ENCODE results near the gene PILRB. TPM values are rescaled to one million over a fixed set of nuclear protein-coding genes. Genes with fewer than 3 reads are reported as not detected.
"Not testable (repeated sequence)": the region's sequence is repeated elsewhere in the genome, so short reads cannot be mapped to it uniquely, and the experiment has no call there.

PILRB gene
- total RNA-seq, 1 experiment from 2014 or later, result 42.5 TPM

DNA sequence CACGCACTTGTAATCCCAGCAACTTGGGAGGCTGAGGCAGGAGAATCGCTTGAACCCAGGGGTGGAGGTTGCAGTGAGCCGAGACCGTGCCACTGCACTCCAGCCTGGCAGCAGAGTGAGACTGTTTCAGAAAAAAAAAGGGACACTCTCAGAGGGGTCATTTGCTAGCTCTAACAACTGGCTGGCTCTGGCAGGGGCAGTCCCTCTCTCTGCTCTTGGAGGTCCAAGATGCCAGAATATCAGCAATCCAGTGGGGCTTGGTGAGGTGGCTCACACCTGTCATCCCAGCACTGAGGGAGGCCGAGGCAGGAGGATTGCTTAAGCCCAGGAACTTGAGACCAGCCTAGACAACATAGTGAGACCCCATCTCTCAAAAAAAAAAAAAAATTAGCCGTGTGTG, 12.8 kb downstream of the PILRB start:
- no peak for DNase-seq (ENCODE audit: low read depth, low spot score)
- in situ Hi-C loops (cut with HindIII; ENCODE audit: low pct_unique_long_range_greater_than_20kb, low sequenced_read_pairs), result no loop called here

DNA sequence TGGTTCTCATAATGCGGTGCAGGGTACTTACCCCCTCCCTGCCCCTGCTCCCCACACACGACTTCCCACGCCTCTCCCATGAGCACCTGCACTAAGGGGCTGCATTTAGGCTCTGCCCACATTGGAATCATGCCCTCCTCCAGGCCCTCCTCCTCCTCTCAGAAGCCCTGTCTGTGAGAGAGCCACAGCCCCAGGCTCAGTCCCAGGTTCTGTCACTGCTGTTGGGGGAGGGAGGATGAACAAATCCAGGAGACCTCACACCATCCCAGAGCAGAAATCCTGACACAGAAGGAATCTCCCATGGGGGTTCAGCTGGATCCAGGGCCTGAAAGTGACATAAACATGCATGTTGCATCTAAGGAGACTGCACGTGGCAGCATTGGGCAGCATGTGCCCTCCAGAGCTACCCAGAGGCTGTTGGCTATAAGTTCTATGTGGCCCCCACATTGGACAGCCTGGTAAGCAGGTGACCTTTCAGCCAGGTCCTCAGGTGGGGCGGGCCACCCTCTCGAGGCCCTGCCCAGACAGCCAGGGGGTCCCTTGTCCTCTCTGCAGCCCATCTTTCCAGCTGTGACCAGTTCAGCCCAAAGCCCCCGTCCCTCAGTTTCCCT, 13.7 kb downstream of the PILRB start:
- in situ Hi-C loops (cut with HindIII; ENCODE audit: low pct_unique_long_range_greater_than_20kb, low sequenced_read_pairs), result no loop called here
- no peak for DNase-seq (ENCODE audit: low read depth, low spot score)

DNA sequence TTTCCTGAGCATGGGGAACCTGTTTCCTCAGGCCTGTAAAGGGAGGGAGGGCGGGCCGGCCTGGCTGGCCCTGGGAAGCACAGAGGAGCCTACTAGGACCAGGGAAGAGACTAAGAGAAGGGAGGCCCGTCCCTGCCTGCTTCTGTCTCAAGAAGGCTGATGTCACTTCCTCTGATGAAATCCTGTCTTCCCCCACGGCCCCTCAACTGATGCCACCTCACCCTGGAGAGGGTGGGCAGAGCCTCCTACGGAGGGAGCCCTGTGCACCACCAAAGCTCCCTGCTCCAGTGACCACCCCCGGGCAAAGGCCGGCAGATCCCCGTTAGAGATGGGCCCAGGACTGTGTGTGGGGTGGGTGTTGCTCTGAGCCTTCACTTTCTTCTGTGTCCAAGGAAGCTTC, 14.3 kb downstream of the PILRB start:
- in situ Hi-C loops (cut with HindIII; ENCODE audit: low pct_unique_long_range_greater_than_20kb, low sequenced_read_pairs), result no loop called here
- DNase-seq (ENCODE audit: low read depth, low spot score), result no peak

DNA sequence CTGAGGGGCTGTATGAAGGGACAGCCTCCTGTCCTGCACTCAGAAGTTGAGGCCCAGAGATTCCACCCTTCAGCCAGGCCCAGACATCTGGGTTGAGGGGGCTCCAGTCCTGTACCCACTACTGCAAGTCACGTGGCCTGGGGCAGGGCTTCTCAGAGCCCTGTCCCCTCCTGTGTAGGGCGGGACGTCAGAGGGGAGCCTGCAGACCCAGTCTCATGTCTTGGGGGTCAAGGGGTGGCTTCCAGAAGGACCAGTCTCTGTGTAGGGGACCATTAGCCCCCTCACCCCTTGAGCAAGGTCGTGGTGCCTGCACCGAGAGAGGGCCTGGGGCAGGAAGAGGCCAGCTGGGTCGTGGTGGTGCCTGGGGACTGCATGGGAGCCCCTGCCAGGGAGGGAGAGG, 14.8 kb downstream of the PILRB start:
- no peak for DNase-seq (ENCODE audit: low read depth, low spot score)
- in situ Hi-C loops (cut with HindIII; ENCODE audit: low pct_unique_long_range_greater_than_20kb, low sequenced_read_pairs), result no loop called here

DNA sequence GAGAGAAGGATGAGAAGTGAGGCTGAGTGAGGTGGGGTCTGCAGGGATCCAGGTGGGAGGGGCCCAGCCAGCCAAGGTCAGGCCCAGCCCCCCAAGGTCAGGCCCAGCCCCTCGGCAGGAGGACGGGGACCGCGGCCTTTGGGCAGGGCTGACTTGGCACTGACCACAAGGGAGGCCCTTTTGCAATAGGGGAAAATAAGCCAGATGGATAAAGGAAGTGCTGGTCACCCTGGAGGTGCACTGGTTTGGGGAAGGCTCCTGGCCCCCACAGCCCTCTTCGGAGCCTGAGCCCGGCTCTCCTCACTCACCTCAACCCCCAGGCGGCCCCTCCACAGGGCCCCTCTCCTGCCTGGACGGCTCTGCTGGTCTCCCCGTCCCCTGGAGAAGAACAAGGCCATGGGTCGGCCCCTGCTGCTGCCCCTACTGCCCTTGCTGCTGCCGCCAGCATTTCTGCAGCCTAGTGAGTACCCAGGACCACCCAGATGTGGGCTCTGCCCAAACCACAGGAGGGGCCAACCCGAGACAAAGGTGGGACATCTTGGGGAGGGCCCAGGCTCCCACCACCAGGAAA, 15.4 kb downstream of the PILRB start, which contains the start of gene PILRA:
Gene PILRA (plus strand): TSS at position 227 of the 571 bp plus-strand sequence. CDS start 170 bp downstream, at position 397.
- in situ Hi-C loops (cut with HindIII; ENCODE audit: low pct_unique_long_range_greater_than_20kb, low sequenced_read_pairs), result no loop called here
- DNase-seq (ENCODE audit: low read depth, low spot score), result no peak

DNA sequence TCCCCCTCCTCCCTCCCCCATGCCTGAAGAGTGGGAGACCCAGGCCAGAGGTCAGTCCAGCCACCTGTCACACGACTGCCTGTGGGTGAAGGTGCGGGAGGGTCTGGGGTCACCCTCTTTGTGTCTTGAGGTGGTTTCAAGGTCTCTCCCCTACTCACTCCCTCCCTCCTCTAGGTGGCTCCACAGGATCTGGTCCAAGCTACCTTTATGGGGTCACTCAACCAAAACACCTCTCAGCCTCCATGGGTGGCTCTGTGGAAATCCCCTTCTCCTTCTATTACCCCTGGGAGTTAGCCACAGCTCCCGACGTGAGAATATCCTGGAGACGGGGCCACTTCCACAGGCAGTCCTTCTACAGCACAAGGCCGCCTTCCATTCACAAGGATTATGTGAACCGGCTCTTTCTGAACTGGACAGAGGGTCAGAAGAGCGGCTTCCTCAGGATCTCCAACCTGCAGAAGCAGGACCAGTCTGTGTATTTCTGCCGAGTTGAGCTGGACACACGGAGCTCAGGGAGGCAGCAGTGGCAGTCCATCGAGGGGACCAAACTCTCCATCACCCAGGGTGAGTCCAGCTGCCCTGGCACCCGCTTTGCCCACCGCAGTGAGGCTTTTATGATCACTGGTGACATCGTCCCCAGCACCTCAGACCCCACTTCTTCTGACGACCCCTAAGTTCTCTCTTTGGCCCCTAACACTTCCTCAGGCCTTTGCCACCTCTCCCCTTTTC, 16.1 kb downstream of the PILRB start:
- DNase-seq (ENCODE audit: low read depth, low spot score); in situ Hi-C loops (cut with HindIII; ENCODE audit: low pct_unique_long_range_greater_than_20kb, low sequenced_read_pairs): not testable (repeated sequence)

DNA sequence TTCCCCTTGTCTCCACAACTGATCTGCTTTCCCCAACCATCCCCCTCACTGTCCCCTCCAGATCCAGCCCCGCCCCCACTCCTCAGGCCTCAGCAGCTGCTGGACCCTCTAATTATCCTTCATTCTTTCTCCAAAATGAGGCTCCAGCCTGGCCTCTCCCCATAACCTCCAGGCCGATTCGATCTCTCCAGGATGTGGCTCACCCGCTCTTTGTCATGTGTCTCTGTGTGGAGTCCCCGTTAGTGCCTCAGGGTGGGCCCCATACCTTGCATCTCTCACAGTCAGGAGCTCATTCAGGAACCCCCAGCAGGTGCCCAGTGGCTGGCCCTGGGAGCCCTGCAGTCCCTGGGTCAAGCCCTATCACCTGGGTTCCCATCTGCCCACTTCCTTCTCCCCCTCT, 16.7 kb downstream of the PILRB start:
- in situ Hi-C loops (cut with HindIII; ENCODE audit: low pct_unique_long_range_greater_than_20kb, low sequenced_read_pairs), result no loop called here
- no peak for DNase-seq (ENCODE audit: low read depth, low spot score)

DNA sequence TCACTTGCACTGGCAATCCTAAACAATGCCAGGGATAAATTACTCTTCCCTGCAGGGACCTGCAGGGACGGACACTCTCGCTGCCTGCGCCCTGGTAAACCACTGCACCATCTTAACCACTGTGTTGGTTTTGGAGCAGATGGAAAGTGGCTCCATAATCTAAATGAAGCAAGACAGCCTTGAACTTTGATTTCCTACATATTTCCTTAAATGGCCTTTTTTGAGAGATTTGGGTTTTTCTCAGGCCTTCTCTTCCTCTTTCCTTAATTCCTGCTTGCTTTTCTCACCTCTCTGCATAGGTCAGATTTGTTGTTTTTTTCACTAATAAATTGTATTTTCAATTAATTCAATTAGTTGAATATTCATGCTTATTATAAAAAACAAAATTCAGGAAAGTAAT, 18.1 kb downstream of the PILRB start:
- no peak for DNase-seq (ENCODE audit: low read depth, low spot score)
- in situ Hi-C loops (cut with HindIII; ENCODE audit: low pct_unique_long_range_greater_than_20kb, low sequenced_read_pairs), result no loop called here

DNA sequence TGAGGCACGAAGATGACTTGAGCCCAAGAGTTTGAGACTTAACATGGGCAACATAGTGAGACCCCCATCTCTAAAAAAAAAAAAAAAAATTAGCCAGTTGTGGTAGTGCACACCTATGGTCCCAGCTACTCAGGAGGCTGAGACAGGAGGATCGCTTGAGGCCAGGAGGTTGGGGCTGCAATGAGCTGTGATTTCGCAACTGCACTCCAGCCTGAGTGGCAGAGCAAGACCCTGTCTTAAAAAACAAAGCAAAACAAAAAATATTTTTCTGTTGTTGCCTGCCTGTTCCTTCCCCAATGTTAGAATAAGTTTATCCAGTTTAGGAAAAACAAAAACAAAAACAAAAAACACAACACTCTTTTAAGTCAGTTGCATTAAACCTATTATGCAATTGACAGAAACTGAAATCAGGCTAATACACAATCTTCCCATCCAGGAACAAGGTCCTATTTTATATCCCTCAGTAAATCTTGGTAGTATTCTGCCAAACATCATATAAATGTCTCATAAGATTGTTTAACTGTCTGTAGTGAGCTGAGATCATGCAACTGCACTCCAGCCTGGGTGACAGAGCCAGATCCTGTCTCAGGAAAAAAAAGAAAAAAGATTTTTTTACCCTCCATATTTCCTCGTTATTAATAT, 20.3 kb downstream of the PILRB start:
- in situ Hi-C loops (cut with HindIII; ENCODE audit: low pct_unique_long_range_greater_than_20kb, low sequenced_read_pairs), result no loop called here
- DNase-seq (ENCODE audit: low read depth, low spot score), result no peak

DNA sequence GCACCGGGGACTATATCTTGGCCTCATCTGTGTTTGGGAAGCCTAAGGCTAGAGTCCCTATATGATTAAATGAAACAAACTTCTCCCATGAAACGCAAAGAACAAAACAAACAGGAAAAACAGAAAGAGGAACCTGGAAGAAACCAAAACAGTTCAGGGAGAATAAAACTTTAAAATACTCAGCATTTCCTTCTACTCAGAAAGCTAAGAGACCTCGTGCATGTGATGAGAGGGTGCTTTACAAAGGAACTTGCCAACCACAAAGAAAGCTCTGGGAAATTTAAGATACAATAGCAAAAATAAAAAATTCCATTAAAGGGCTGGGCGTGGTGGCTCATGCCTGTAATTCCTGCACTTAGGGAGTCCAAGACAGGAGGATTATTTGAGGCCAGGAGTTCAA, 22.3 kb downstream of the PILRB start:
- no peak for DNase-seq (ENCODE audit: low read depth, low spot score)
- in situ Hi-C loops (cut with HindIII; ENCODE audit: low pct_unique_long_range_greater_than_20kb, low sequenced_read_pairs), result no loop called here

DNA sequence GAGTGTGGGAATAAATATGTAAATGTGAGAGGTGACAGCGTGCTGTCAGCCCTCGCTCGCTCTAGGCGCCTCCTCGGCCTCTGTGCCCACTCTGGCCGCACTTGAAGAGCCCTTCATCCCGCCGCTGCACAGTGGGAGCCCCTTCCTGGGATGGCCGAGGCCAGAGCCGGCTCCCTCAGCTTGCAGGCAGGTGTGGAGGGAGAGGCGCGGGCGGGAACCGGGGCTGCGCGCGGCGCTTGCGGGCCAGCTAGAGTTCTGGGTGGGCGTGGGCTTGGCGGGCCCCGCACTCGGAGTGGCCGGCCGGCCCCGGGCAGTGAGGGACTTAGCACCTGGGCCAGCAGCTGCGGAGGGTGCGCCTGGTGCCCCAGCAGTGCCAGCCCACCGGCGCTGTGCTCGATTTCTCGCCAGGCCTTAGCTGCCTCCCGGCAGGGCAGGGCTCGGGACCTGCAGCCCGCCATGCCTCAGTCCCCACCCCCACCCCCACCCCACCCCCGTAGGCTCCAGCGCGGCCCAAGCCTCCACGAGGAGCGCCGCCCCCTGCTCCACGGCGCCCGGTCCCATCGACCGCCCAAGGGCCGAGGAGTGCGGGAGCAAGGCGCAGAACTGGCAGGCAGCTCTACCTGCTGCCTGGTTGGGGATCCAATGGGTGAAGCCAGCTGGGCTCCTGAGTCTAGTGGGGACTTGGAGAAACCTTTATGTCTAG, 23.8 kb downstream of the PILRB start:
- in situ Hi-C loops (cut with HindIII; ENCODE audit: low pct_unique_long_range_greater_than_20kb, low sequenced_read_pairs); DNase-seq (ENCODE audit: low read depth, low spot score): not testable (repeated sequence)

DNA sequence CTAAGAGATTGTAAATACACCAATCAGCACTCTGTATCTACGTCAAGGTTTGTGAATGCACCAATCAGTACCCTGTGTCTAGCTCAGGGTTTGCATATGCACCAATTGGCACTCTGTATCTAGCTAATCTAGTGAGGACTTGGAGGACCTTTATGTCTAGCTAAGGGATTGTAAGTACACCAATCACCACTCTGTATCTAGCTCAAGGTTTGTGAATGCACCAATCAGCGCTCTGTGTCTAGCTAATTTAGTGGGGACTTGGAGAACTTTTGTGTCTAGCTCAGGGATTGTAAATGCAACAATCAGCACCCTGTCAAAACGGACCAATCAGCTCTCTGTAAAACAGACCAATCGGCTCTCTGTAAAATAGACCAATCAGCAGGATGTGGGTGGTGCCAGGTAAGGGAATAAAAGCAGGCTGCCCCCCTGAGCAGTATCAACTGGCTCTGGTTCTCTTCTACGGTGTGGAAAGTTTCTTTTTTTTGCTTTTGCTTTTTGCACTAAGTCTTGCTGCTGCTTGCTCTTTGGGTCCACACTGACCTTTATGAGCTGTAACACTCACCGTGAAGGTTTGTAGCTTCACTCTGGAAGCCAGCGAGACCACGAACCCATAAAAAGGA, 24.4 kb downstream of the PILRB start:
- in situ Hi-C loops (cut with HindIII; ENCODE audit: low pct_unique_long_range_greater_than_20kb, low sequenced_read_pairs); DNase-seq (ENCODE audit: low read depth, low spot score): not testable (repeated sequence)

DNA sequence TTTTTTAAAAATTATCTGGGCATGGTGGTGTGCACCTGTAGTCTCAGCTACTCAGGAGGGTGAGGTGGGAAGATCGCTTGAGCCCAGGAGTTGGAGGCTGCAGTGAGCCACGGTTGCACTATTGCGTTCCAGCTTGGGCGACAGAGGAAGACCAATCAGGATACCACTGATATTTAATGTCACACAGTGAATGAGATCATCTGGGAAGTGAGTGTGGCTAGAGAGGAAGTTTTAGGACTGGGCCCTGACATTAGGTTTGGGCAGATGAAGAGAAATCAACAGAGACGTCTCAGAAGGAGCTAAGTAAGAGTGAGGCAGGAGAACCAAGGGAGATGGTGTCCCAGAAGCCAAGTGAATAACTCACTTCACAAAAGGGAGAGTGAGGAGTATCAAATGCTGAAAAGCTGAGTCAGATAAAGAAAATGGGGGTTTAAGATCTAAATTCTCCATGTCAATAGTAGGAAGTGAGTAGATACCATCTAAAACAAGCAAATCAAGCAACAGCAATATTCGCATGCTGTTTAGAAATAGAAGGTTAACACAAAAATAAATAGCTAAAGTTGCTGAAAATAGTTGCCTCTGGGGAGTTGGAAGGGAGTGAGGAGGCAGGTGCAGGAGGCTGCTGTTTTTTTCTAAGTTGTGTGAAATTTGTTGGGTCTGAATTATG, 26.8 kb downstream of the PILRB start:
- no peak for DNase-seq (ENCODE audit: low read depth, low spot score)
- in situ Hi-C loops (cut with HindIII; ENCODE audit: low pct_unique_long_range_greater_than_20kb, low sequenced_read_pairs), result no loop called here

DNA sequence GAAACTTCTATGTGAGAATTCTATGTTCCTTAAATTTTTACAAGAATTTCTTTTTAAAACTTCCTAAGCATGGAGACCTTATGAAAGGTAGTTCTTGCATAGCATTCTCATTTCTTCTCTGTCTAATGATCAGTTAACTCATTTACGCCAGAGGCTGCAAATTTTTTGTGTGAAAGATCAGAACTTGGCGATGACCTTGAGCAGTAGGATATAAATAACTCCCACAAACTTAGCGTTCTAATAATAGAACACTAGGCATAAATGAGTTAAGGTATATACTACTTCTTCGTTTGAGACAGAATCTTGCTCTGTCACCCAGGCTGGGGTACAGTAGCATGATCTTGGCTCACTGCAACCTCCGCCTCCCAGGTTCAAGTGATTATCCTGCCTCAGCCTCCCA, 29.0 kb downstream of the PILRB start:
- no peak for DNase-seq (ENCODE audit: low read depth, low spot score)
- in situ Hi-C loops (cut with HindIII; ENCODE audit: low pct_unique_long_range_greater_than_20kb, low sequenced_read_pairs), result no loop called here

DNA sequence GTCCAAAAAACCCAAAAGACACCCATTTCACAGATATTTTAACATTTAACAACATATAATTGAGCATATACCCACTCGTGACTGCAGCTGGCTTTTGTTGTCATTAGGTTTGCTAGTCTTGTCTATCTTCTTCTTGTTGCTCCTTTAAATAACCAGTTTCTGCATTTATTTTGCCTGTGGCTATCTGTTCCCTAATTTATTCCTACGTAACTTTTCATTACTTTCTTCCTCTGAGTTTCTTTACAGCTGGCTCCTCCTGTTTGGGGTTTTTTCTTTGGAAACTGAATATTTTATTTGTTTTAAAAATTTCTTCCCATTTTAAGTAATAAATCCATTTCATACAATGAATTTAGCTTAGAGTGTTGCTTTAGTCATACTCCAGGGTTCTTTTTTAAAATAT, 29.8 kb downstream of the PILRB start:
- in situ Hi-C loops (cut with HindIII; ENCODE audit: low pct_unique_long_range_greater_than_20kb, low sequenced_read_pairs), result no loop called here
- DNase-seq (ENCODE audit: low read depth, low spot score), result no peak

DNA sequence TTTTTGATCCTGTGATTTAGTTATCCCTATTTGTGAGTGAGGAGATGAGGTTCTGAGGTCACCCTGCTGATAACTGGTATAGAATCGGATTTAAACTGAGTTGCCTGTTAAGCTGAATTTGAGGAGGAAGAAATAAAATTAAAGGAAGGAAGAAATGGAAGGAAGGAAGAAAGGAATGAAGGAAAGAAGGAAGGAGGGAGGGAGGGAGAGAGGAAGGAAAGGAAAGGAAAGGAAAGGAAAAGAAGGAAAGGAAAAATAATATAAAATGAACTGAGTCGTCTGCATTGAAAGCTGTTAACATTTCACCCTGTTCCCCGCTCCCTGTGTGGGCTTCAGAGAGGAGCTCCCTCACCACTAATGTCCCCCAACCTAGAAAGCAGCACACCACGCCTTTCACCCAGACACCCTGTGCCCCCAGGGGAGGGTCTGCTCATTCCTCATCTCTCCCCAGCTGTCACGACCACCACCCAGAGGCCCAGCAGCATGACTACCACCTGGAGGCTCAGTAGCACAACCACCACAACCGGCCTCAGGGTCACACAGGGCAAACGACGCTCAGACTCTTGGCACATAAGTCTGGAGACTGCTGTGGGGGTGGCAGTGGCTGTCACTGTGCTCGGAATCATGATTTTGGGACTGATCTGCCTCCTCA, 31.6 kb downstream of the PILRB start:
- DNase-seq (ENCODE audit: low read depth, low spot score), result no peak
- in situ Hi-C loops (cut with HindIII; ENCODE audit: low pct_unique_long_range_greater_than_20kb, low sequenced_read_pairs), result no loop called here
